GM20431 (cell line): Measurements from ENCODE around the gene CD46.

Source experiments
- in situ Hi-C: fragments of 300-500 bp; cut with MseI, MboI; formaldehyde crosslinking; loops from one replicate; pipeline ENCODE4 v1.15.0; 2020; ENCODE audit warnings: low sequenced_read_pairs; ENCODE audit not compliant: unreplicated experiment

Gene CD46

DNA sequence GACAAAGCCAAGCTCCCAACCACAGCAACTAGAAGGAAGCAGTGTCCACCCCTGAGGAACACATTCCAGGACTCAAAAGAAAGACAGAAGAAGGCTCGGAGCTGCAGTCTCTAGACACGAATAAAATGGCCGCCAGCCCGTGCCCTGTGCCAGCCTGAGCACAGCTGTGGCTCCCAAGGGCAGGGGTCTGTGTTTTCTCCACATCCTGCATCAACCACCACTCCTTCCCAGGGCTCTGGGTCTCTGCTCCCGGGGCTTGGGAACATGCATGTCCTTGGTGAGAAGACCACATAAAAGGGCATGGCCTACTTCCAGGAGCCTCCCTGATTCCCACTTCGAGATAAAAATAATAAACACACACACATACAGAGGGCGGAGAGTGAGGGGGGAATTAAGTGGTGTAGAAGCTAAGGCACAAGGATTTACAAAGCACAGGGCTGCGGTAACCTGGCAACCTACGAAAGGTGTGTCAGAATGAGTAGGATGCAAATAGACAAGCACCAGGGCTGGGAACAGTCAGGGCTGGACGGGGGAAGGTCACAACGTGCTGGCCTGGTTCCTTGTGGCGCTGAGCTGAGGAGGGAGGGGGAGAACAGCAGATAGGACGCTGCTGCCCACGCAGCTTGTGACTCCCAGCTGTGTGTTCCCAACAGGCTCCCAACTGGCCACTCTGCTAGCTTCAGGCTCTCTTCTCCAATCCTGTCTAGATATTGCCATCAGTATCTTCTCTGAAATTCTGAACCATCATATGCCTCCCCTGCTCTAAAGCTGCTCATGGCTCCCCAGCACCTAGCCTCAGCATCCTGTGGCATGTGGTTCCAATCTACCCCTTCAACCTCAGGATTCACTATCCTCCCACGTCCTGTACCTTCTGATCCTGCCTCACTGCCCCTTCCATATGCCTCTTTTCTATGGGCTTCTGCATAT is 86.6 kb downstream of the CD46 start:
- in situ Hi-C loops: no loop called here

- in situ Hi-C loops: no loop called here
Observed at GRCh38 chr1:207839083-207839413, 87.2 kb downstream of the CD46 start.

GRCh38 chr1:207840380-207840779 is 88.5 kb downstream of the CD46 start:
- in situ Hi-C loops: no loop called here

- in situ Hi-C loops: no loop called here
Observed at GRCh38 chr1:207841293-207841692, 89.4 kb downstream of the CD46 start.

GRCh38 chr1:207841901-207842300 is 90.0 kb downstream of the CD46 start:
- in situ Hi-C loops: no loop called here

DNA sequence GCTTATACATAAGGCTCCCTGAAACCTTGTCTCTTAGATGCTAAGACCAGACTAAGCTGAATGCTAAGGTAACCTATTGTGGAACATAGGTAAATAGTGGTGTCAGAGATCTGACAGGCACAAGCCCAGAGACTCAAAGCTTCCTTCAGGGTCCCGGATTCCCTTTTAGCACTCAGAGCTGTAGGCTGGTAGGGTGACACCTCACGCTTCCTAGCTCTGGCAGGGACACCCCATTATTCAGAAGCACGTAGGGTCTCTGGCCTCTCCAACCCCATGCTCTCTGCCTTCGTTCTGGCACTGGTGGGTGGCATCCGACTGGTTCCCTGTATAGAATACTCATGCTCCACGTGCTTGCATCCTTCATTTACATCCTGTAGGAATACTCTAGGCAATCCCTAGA is 90.7 kb downstream of the CD46 start:
- in situ Hi-C loops: no loop called here

DNA sequence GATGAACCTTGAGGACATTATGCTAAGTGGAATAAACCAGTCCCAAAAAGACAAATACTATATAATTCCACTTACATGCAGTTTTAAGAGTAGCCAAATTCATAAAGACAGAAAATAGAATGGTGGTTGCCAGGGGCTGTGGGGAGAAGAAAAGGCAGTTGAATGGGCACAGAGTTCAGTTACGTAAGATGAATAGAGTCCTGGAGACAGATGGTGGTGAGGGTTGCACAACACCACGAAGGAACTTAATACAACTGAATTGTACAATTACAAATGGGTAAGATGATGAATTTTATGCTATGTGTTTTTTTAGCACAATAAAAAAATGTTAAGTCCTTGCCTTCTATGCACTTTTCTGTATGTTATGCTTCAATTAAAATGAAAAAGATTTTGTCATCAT is 92.5 kb downstream of the CD46 start:
- in situ Hi-C loops: no loop called here
